GOT3 (cell line): ENCODE results near the gene TNKS1BP1.
"Not testable (repeated sequence)": the region's sequence is repeated elsewhere in the genome, so short reads cannot be mapped to it uniquely, and the experiment has no call there.

Experiments
- DNase-seq: peaks from one replicate; lab custom pipeline; 2025; ENCODE audit warnings: mixed read lengths; lab: John Stamatoyannopoulos, UW

The TNKS1BP1 gene, protein sequence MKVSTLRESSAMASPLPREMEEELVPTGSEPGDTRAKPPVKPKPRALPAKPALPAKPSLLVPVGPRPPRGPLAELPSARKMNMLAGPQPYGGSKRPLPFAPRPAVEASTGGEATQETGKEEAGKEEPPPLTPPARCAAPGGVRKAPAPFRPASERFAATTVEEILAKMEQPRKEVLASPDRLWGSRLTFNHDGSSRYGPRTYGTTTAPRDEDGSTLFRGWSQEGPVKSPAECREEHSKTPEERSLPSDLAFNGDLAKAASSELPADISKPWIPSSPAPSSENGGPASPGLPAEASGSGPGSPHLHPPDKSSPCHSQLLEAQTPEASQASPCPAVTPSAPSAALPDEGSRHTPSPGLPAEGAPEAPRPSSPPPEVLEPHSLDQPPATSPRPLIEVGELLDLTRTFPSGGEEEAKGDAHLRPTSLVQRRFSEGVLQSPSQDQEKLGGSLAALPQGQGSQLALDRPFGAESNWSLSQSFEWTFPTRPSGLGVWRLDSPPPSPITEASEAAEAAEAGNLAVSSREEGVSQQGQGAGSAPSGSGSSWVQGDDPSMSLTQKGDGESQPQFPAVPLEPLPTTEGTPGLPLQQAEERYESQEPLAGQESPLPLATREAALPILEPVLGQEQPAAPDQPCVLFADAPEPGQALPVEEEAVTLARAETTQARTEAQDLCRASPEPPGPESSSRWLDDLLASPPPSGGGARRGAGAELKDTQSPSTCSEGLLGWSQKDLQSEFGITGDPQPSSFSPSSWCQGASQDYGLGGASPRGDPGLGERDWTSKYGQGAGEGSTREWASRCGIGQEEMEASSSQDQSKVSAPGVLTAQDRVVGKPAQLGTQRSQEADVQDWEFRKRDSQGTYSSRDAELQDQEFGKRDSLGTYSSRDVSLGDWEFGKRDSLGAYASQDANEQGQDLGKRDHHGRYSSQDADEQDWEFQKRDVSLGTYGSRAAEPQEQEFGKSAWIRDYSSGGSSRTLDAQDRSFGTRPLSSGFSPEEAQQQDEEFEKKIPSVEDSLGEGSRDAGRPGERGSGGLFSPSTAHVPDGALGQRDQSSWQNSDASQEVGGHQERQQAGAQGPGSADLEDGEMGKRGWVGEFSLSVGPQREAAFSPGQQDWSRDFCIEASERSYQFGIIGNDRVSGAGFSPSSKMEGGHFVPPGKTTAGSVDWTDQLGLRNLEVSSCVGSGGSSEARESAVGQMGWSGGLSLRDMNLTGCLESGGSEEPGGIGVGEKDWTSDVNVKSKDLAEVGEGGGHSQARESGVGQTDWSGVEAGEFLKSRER (N-terminal part only)

DNA sequence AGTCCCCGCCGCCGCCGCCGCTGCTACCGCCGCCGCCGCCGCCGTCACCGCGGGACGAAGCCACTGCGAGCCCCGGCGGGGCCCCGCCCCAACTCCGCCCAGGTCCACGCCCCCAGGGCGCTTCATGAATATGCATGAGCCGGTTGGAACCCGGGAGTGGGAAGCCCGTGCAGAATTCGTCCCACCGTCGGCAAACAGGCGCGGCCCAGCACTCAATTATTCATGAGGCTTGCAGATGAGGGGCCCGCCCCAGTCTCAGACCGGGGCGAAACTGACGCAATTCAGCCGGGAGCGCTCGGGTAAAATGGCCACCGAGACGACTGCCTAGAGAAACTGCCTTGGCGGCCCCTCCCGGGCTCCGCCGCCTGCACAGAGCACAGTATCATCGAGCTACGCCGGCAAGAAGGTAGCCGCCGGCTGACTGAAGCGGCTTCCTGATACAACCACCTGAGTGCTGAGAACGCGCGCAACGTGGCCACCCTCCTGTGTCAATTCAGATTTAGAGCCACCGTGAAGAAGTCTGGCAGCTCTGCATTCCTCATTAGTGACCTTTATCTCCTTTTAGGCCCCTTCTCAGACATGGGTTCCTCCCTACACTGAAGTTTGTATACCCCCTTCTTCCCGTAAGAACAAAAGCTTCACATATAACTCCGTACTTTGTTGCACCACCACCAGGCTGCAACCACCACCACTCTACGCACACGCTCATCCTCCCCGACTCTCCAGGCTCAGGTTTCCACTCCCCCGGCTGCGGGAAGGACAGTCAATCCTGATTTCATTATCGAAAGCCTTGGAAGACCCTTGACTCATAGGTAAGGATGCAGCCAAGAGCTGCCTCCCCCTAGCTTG is at the start of gene TNKS1BP1:
Gene TNKS1BP1 (minus strand): TSS at position 67 of the 849 bp plus-strand sequence. CDS start 3,067 bp downstream, outside the sequence.
- peak; percentile 86 for DNase-seq

DNA sequence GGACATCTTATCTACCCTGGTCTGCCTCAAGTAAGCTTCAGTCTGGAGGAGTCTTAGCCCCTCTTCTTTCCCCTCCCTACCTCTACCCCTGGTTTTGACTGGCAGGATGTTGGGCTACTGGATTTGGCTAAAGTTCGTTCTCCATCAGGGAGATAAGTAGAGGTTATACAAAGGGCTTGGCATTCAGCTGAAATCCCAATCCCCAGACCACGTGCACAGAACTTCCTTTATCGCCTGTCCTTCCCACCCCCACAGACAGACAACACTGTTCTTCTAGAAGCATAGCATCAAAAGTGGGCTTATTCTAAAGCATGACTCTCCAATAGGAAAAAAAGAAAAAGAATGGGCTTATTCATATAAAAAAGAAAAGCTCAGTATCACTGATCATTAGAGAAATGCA is 48.4 kb upstream of the TNKS1BP1 start:
- DNase-seq: no peak

DNA sequence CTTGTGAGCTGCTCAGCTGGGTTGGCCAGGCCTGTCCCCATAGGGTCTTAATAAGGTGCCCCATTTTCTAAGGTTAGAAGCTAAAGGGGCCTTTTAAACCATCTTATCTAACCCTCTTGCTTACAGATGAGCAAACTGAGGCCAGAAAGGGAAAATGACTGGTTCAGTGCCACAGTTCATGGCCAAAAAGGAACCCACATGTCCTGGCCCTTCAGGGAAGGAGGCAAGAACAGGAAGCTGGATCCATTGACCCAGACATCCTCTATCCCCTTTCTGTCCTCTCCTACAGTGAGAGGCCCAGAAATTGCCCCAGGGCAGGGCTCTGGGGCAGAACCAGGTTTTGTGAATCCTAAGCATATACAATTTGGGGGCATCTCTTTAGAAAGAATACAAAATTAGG is 46.2 kb upstream of the TNKS1BP1 start:
- DNase-seq: no peak

DNA sequence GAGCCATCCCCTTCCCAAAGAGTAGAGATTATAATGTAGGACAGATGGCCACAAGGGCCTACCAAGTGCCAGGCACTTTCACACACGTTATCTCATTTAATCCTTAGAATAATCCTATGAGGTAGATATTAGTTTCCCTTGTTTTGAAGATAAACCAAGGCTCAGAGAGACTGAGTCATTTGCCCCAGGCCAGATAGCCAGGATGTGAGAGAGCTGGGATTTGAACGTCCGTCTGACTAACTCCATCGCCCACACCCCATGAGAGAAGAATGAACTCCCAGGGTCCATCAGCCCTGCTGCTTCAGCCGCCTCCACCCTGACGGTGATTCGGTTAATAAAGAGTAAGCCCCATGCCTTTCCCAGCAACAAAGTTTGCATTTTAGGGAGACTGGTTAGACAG is 45.5 kb upstream of the TNKS1BP1 start:
- DNase-seq: no peak

DNA sequence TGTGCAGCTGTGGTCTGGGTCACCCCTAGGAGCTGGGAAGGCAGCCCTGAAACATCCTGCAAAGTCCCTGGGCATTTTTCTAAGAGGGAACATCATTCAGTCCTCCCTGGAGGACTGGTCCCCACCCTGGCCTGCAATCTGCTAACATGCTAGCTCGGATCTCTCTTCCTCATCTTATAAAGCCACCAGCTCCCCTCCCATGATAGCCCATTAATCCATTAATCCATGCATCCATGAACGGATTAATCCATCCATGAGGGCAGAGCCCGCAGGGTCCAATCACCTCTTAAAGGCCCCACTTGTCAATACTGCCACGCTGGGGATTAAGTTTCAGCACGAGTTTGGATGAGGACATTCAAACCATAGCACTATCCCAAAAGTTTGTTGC is 44.1 kb upstream of the TNKS1BP1 start:
- DNase-seq: no peak

DNA sequence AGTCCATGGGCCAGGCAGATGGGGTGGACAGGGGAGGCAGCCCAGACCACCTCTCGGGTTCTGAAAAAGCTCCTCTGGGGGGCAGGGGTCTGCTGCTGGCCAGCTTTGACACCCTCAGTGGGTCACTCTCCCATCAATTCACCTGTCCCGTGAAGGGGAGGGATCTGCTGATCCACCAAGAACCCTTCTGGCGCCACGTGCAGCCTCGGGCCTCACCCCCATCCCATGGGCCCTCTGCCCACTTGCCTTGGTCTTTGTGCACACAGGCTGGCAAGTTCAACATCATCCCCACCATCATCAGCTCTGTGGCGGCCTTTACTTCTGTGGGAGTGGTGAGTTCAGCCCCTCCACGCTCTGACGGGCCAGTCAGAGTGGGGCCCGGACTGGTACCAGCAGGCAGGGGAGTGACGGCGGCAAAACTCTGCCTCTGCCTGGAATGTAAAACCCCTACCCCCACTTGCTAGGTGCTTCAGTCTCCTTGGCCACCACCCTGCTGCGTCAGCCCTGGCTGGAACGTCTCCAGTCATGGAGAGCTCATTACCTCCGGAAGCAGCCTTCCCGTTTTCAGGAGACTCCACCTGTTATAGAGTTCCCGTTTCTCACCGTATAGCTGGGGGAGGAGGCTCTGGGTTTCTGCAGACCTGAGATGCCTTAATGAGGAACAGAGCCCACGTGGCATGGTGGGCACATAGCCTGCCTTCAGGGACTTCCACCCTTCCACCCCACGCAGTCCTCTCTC is 43.5 kb upstream of the TNKS1BP1 start:
- DNase-seq: no peak

DNA sequence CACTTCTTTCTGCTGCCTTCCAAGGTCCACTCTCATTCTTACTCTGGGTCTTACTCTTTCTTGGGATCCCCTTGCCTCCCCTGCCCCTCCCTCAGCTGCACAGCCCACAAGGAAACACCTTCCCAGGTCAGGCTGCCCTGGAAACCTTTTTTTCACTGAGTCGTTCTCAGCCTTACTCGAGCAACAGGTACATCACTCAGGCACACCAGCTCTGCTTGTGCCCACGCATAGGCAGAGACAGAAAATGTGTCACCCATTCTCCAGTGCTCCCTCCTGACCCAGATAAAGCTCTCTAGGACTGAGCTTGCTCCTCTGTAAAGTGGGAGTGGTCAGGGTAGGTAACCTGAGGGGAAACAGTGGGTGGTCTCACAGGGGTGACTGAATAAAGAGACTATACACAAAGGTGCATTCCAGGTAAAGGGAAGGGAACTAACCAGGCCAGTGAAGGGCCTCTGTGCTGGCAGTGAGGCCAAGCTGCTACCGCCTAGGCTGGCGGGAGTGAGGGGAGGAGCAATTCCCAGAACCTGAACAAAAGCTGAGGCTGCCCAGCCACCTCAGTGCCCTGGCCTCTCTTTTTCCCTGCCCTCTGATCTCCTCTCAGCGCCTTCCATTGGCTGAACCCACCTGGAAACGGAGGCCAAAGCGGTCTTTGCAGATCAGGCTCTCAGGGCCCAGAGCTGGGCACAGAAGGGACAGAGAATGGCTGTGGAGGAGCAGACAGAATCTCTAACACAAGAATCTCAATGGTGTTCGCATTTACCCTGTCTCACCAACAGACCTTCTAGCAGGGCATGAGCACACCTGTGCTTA is 40.3 kb upstream of the TNKS1BP1 start:
- DNase-seq: no peak

DNA sequence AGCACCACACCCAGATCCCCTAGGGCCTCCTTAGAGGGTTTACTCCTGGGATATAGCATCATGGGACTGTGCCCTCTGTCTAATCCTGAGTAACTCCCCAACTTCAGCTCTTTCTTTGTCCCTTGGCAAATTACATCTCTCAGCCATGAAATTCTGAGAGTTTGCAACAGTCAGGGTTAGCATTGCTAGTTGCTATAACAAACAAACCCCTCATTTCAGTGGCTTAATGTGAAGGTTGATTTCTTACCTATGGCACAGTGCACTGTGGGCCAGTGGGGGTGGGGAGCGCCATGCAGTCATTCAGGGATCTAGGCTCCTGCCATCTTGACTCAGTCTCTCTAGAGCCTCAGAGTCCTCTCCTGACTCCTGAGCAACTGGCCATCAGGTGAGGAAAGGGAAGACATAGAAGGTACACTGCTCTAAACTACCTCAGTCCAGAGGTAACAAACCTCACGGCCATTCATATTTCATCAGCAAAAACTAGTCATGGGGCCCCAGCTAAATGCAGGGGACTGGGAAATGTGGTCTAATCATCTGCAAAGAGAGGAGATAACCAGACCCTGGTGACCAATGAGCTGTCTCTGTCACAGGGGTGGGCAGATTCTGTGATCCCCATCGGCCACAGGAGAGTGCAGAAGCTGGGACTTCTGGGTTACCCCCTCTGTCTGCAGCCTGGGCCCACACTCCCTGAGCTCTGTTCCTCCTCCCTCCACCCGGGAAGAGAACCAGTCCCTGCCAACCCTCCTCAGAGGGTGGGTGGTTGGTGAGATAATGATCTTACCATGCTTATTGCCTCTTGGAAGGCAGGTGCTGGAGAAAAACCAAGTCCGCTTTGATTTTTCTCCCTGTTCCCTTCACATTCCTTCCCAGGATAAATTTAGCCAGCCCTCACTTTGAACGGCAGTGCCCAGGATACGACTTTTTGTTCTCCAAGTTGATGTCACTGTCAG is 38.7 kb upstream of the TNKS1BP1 start:
- no peak for DNase-seq

DNA sequence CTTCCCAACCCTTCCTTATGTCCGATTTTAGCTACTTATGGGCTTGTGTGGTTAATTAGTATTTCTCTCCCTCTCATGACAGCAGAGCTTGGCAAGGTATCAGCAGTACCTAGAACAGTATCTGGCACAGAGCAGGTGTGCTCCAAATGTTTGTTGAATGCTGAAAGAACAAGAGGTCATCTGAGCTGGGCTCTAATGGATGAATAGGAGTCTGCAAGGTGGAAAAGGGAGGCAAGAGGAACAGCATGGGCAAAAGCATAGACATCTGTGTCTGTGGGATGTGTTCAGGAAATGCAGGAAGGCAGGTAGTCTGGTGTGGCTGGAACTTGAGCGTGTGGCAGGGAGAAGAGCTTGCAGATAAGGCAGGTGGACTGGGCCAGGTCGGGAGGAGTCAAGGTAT is 37.2 kb upstream of the TNKS1BP1 start:
- DNase-seq: no peak

DNA sequence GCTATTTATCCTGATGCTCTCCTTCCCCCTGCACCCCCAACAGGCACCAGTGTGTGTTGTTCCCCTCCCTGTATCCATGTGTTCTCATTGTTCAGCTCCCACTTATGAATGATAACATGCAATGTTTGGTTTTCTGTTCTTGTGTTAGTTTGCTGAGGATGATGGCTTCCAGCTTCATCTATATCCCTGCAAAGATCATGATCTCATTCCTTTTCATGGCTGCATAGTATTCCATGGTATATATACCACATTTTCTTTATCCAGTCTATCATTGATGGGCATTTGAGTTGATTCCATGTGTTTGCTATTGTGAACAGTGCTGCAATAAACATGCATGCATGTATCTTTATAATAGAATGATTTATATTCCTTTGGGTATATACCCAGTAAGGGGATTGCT is 36.7 kb upstream of the TNKS1BP1 start:
- DNase-seq: not testable (repeated sequence)

DNA sequence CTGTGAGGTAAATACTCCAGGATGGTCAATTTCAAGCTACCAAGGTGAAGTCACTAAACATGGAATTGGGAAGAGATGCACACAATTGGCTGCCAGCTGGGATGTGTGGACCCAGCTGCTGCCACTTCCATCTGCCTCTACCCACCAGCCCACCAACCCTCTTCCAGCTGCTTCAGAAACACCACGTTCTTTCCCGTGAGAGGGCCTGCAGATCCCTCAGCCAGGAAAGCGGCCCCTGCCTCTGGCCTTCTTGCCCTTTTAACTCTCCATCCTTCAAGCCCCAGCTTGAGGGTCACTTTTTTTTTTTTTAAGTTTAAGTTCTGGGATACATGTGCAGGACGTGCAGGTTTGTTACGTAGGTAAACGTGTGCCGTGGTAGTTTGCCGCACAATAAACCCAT is 36.2 kb upstream of the TNKS1BP1 start:
- DNase-seq: no peak

DNA sequence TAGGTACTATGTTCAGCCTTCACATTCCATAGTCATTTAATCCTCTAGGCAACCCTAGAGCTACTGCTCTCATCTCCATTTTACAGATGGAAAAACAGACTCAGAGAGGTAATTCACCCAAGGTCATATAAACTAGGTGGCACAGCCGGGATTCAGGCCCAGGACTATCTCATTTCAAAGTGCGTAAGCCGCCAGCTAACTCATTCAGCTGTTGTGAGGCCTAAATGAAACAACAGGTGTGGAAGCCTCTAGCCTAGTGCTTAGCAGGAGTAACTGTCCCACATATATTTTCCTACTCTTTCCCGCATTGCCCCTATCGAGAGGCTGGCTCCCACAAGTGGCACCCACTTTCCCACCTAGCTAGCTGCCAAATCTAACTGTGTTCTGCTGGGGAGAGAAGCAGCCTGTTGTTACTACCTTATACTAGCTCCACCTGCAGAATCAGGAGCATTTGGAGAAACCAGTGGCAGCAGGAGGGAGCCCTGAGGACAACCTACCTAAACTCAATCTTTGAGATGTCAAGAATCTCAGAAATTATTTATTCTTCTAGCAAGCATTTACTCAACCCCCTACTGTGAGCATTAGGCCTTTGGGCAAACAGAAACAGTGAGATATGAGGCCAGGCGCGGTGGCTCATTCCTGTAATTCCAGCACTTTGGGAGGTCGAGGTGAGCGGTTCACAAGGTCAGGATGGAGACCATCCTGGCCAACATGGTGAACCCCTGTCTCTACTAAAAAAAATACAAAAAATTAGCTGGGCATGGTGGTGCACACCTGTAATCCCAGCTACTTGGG is 35.3 kb upstream of the TNKS1BP1 start:
- DNase-seq: no peak

DNA sequence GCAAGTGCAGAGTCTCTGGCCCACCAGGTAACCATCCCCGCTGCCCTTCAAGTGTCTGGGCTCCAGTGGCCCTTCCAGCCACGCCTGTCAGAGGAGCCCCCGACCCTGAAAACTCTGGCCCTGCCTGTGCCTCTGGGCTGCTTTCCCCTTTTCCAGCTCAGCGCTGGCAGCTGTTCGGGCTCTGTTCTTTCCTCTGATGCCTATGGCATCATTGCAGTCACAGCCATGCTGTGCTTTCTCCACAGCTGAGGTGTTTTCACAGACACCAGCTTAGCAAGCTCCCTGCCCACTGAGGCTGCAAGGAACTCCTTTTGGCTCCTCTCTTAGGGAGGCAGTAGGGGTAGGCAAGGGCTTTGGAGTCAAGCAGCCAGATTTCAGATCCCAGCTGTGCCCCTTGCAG is 34.6 kb upstream of the TNKS1BP1 start:
- no peak for DNase-seq

DNA sequence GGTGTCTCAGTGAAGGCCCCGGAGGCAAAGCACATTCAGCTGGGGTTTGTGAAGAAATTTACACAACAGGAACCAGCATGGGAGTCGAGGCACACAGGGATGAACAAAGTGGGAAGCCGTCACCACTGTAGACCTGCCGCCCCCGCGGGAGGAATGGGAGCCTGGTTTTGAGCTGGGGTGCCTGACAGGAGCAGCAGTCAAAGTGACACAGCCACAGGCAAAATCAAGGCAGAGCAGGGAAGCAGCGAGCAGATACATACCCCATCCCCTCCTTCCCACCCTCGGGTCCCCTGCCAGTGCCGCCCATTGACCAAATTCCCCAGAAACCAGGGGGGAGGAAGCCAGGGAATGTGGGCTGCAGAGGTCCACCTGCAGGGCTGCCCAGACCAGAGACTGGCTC is 34.2 kb upstream of the TNKS1BP1 start:
- no peak for DNase-seq

DNA sequence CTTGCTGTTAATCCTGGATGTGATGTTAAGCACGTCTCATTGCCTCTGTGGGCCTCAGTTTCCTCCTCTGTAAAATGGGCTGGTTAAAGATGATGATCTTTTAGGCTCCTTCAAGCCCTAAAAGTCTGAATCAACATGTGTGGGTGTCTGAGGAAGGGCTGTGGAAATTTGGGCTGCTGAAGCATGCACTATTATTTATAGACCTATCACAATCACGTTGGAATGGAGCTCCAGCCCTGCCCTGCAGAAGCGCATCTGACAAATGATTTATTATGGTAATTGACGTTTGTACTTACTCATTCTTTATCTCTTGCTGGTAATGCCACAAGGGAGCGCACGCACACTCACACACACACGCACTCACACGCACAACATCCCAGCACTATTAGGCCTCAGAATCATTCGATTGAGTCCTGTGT is 33.8 kb upstream of the TNKS1BP1 start:
- DNase-seq: no peak

DNA sequence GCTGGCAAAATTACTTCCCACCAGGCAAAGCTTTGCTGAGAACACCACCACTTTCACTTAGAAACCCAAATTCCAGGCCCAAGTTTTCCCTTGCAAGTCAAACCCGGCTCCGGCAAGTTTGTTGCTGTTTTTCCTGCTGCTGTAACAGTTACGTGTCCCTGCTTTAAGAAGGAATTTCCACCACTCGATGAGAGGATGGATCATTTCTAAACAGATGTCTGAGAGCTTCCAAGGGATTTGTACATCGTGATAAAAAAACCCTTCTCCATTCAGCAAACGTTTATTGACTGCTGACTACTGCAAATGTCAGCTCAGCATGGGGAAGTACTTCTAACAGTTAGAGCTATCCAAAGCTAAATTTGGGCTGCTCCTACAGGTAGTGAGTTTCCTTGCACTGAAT is 33.1 kb upstream of the TNKS1BP1 start:
- DNase-seq: no peak

DNA sequence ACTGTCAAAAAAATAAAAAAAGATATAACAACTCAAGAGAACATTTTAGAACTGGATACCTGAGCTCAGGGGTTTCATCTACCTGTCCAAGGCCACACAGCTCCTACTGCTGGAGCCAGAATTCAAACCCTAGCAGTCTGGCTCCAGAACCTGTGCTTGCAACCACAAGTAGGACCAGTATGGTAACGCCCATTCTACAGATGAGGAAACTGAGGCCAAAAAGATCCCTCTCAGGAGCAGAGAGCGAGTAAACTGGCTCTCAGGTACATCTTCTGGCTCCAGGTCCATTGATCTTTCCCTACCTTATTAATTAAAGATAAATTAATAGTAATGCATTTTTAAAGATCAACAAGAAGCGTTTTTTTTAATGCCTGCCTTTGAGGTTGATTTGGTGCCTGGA is 32.6 kb upstream of the TNKS1BP1 start:
- no peak for DNase-seq

DNA sequence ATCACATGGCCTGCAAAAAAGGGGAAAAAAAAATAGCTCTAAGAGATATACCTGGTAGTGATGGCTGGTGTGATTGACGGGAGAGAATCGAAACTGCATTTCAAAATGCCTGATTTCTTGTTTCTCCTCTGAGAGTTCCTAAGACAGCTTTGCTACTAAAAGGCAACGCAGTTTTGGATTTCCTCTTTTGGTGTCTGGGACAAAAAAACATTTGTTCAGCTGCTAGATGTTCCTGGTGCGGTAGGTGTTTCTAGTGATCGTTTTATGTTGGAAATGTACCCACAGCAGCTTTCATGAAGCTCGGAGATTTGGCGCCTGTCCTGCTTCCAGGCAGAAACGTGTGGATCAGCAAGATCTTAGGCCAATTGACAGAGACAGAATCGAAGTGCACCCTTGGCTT is 31.5 kb upstream of the TNKS1BP1 start:
- no peak for DNase-seq
